SK-N-SH (cell line): ENCODE data around the gene CEP55. TPM values are rescaled to one million over a fixed set of nuclear protein-coding genes. Genes with fewer than 3 reads are reported as not detected.
A peak's percentile ranks its signal among the peaks of the same experiment; 100 is the strongest.

Source experiments
- CTCF ChIA-PET: fragments of 300-600, 350-600 bp; formaldehyde crosslinking; extraction: SDS; loops from one replicate; lab custom pipeline; 2021; lab: Yijun Ruan, JAX
- POLR2A ChIA-PET: fragments of 350-600 bp; sonication (Branson Sonifier 250); formaldehyde crosslinking; extraction: SDS; loops from one replicate; lab custom pipeline; 2020; ENCODE audit warnings: antibody characterized with exemption, inconsistent platforms; lab: Yijun Ruan, JAX
- DNase-seq: peaks from one replicate; pipeline ENCODE4 v3.0.0; 2012
- H2AFZ ChIP-seq: fragments of 200-600 bp; sonication (generic); 2 replicates; pipeline ENCODE4 v1.8.1; 2016; ENCODE audit warnings: antibody characterized with exemption, mild to moderate bottlenecking, low read depth
- H3F3A ChIP-seq: fragments of 200-600 bp; sonication (generic); replicated peaks from 2 replicates; pipeline ENCODE3; 2016; ENCODE audit warnings: antibody characterized with exemption, mild to moderate bottlenecking; ENCODE audit not compliant: insufficient read depth
- H3K27ac ChIP-seq, 2 experiments: fragments of 200-500 bp in 1 of 2; fragments of 200-600 bp in 1 of 2; sonication (Bioruptor generic) in 1 of 2; sonication (generic), shearing (Covaris generic) in 1 of 2; 2 replicates each; pipeline versions ENCODE4 v1.5.1 to v1.6.1; 2014 to 2016; ENCODE audit warnings: low read depth in 2 of 2, inconsistent platforms in 1 of 2, low read length in 1 of 2, mild to moderate bottlenecking in 1 of 2, mixed read lengths in 1 of 2
- H3K27me3 ChIP-seq: fragments of 200-600 bp; sonication (generic), shearing (Covaris generic); 2 replicates; pipeline ENCODE4 v1.6.1; 2016; ENCODE audit warnings: mixed run types; ENCODE audit not compliant: insufficient read depth
- H3K36me3 ChIP-seq, 2 experiments: fragments of 200-500 bp in 1 of 2; fragments of 200-600 bp in 1 of 2; sonication (Bioruptor generic) in 1 of 2; sonication (generic) in 1 of 2; replicated peaks in 1 of 2; 2 replicates each; pipeline versions ENCODE3 to v1.5.1; 2014 to 2016; ENCODE audit warnings: low read length in 1 of 2, mild to moderate bottlenecking in 1 of 2; ENCODE audit not compliant: insufficient read depth in 2 of 2, control insufficient read depth in 1 of 2
- H3K4me1 ChIP-seq, 2 experiments: fragments of 200-500 bp in 1 of 2; fragments of 200-600 bp in 1 of 2; sonication (Bioruptor generic) in 1 of 2; sonication (generic), shearing (Covaris generic) in 1 of 2; 2 replicates each; pipeline versions ENCODE4 v1.5.1 to v1.6.1; 2014 to 2016; ENCODE audit warnings: low read depth in 1 of 2, low read length in 1 of 2, mixed run types in 1 of 2; ENCODE audit not compliant: insufficient read depth in 2 of 2, control insufficient read depth in 1 of 2
- H3K4me2 ChIP-seq: fragments of 200-600 bp; sonication (generic), shearing (Covaris generic); 2 replicates; pipeline ENCODE4 v1.6.1; 2017; ENCODE audit warnings: mixed run types
- H3K4me3 ChIP-seq, 2 experiments: fragments of 200-500 bp in 1 of 2; fragments of 200-600 bp in 1 of 2; sonication (Bioruptor generic) in 1 of 2; sonication (generic), shearing (Covaris generic) in 1 of 2; 2 replicates each; pipeline versions ENCODE4 v1.5.1 to v1.8.1; 2014 to 2016; ENCODE audit warnings: low read depth in 2 of 2, inconsistent platforms in 1 of 2, low read length in 1 of 2, mild to moderate bottlenecking in 1 of 2, mixed read lengths in 1 of 2, moderate library complexity in 1 of 2
- H3K79me2 ChIP-seq: fragments of 200-600 bp; sonication (generic); 2 replicates; pipeline ENCODE4 v1.8.1; 2017; ENCODE audit warnings: mild to moderate bottlenecking; ENCODE audit not compliant: insufficient read depth
- H3K9ac ChIP-seq: fragments of 200-600 bp; sonication (generic); 2 replicates; pipeline ENCODE4 v1.6.1; 2017; ENCODE audit warnings: mixed run types
- H3K9me2 ChIP-seq: fragments of 200-600 bp; sonication (generic); 2 replicates; pipeline ENCODE4 v1.6.1; 2017; ENCODE audit warnings: mixed run types
- H3K9me3 ChIP-seq: fragments of 200-600 bp; sonication (generic); 2 replicates; pipeline ENCODE4 v1.6.1; 2017; ENCODE audit warnings: mixed run types, mild to moderate bottlenecking, moderate library complexity
- H4K20me1 ChIP-seq: fragments of 200-600 bp; sonication (generic); 2 replicates; pipeline ENCODE4 v1.6.1; 2017; ENCODE audit warnings: mild to moderate bottlenecking, mixed run types; ENCODE audit not compliant: insufficient read depth
- CHD2 ChIP-seq: fragments of 150-350 bp; IDR thresholded peaks from 2 replicates; pipeline ENCODE4 v1.6.1; 2018; ENCODE audit warnings: low read length; ENCODE audit not compliant: partially characterized antibody
- FOSL2 ChIP-seq: IDR thresholded peaks from 2 replicates; pipeline ENCODE4 v1.4.0; 2012; ENCODE audit warnings: low read depth, mild to moderate bottlenecking, moderate library complexity, borderline replicate concordance
- FOXM1 ChIP-seq: IDR thresholded peaks from 2 replicates; pipeline ENCODE4 v1.4.0; 2012; ENCODE audit warnings: low read depth, mild to moderate bottlenecking
- GATA2 ChIP-seq: sonication (generic); formaldehyde crosslinking; IDR thresholded peaks from 2 replicates; pipeline ENCODE4 v1.5.0; 2020; ENCODE audit warnings: mild to moderate bottlenecking, missing genetic modification reagents
- IRF3 ChIP-seq: fragments of 150-350 bp; IDR thresholded peaks from 2 replicates; pipeline ENCODE4 v1.6.1; 2016; ENCODE audit warnings: mild to moderate bottlenecking, low read depth, low read length
- JUND ChIP-seq: IDR thresholded peaks from 2 replicates; pipeline ENCODE4 v1.4.0; 2012
- MEF2A ChIP-seq: IDR thresholded peaks from 2 replicates; pipeline ENCODE4 v1.4.0; 2012; ENCODE audit warnings: low read depth, borderline replicate concordance
- MXI1 ChIP-seq: IDR thresholded peaks from 2 replicates; pipeline ENCODE4 v1.6.1; 2012; ENCODE audit warnings: mild to moderate bottlenecking, low read depth, low read length, improper control_type of control experiment
- NFIC ChIP-seq: IDR thresholded peaks from 2 replicates; pipeline ENCODE4 v1.4.0; 2012; ENCODE audit warnings: borderline replicate concordance
- NRF1 ChIP-seq: IDR thresholded peaks from 2 replicates; pipeline ENCODE4 v1.6.1; 2012; ENCODE audit warnings: low read depth, mild to moderate bottlenecking, low read length
- PBX3 ChIP-seq: IDR thresholded peaks from 2 replicates; pipeline ENCODE4; 2012
- RAD21 ChIP-seq: IDR thresholded peaks from 2 replicates; pipeline ENCODE4 v1.6.1; 2012; ENCODE audit warnings: mild to moderate bottlenecking, low read length
- REST ChIP-seq: IDR thresholded peaks from 2 replicates; pipeline ENCODE4 v1.6.1; 2012; ENCODE audit warnings: mild to moderate bottlenecking, low read depth, low read length, moderate library complexity
- RFX5 ChIP-seq: IDR thresholded peaks from 2 replicates; pipeline ENCODE4 v1.6.1; 2012; ENCODE audit warnings: mild to moderate bottlenecking, improper control_type of control experiment, low read length
- RXRA ChIP-seq: IDR thresholded peaks from 2 replicates; pipeline ENCODE4 v1.4.0; 2012; ENCODE audit warnings: low read depth, mild to moderate bottlenecking, borderline replicate concordance
- TCF12 ChIP-seq: IDR thresholded peaks from 2 replicates; pipeline ENCODE4 v1.4.0; 2012
- USF1 ChIP-seq: IDR thresholded peaks from 2 replicates; pipeline ENCODE4 v1.4.0; 2012; ENCODE audit warnings: low read depth, borderline replicate concordance
- WGBS: methylation state at CpG from one replicate; pipeline ENCODE4 v1.1.6; 2017; ENCODE audit warnings: low lambda C conversion rate; 5-methylcytosine and 5-hydroxymethylcytosine counted together
- polyA plus RNA-seq, 3 experiments: library from polyadenylated mRNA; depleted of rRNA; stranded (reverse); fragments of >200 nt; gene quantifications; 2 replicates each; pipeline ENCODE4 v1.2.3, GENCODE V29; 2012

CEP55 gene
- polyA plus RNA-seq, 1 of the 3 experiments (the other 2 are of a cell fraction): 9.8 TPM

GRCh38 chr10:93451244-93451947 is 45.0 kb upstream of the CEP55 start:
- peaks cover 1 to 2% of the 10 kb centered on the region in 2 experiments; a peak in 3 of 4 replicates for H3K4me1 ChIP-seq
- H3K36me3 ChIP-seq: peaks cover 6 to 60% of the 10 kb centered on the region in 2 experiments
- no peak overlapping the region for H2AFZ ChIP-seq
- no peak overlapping the region for H3K4me2 ChIP-seq
- CTCF ChIA-PET: no interaction called here
- no peaks in the 10 kb centered on the region for H4K20me1 ChIP-seq
- no peak for DNase-seq
- H3K79me2 ChIP-seq: peaks cover 82% of the 10 kb centered on the region
- POLR2A ChIA-PET: no interaction called here
- no peaks in the 10 kb centered on the region for H3K9me3 ChIP-seq
- WGBS: 83% methylated on average over 7 of the region's 7 CpGs
- H3K4me3 ChIP-seq: no peak overlapping the region
- H3K27me3 ChIP-seq: no peaks in the 10 kb centered on the region
- H3K9me2 ChIP-seq: no peaks in the 10 kb centered on the region
- no peak overlapping the region; a peak in 1 of 4 replicates for H3K27ac ChIP-seq
- TF ChIP-seq FOSL2: no peak
- TF ChIP-seq REST: no peak
- TF ChIP-seq RFX5: no peak
- no peak for TF ChIP-seq IRF3
- no peak for TF ChIP-seq PBX3
- H3K9ac ChIP-seq: no peak overlapping the region
- H3F3A ChIP-seq: peaks cover 24% of the 10 kb centered on the region

GRCh38 chr10:93452143-93452542 is 44.3 kb upstream of the CEP55 start:
- peaks cover 6 to 68% of the 10 kb centered on the region in 2 experiments for H3K36me3 ChIP-seq
- POLR2A ChIA-PET: no interaction called here
- peaks cover 89% of the 10 kb centered on the region for H3K79me2 ChIP-seq
- no peak for TF ChIP-seq MXI1
- no peak for TF ChIP-seq NFIC
- no peak for TF ChIP-seq JUND
- no peak for TF ChIP-seq USF1
- no peak for TF ChIP-seq NRF1
- no peak for TF ChIP-seq RAD21
- TF ChIP-seq CHD2: no peak
- no peak for TF ChIP-seq RXRA
- TF ChIP-seq GATA2 (CRISPR knock-in tag): no peak
- no peak for TF ChIP-seq IRF3
- no peak for TF ChIP-seq MEF2A
- no peak for TF ChIP-seq TCF12
- no peak for TF ChIP-seq PBX3
- no peak for TF ChIP-seq FOXM1

More at GRCh38 chr10:93452143-93452542, 44.3 kb upstream of the CEP55 start:
- Histone ChIP-seq H3K9ac (no peak overlapping the region), H2AFZ (no peak overlapping the region), H3F3A (peaks cover 24% of the 10 kb centered on the region), H3K4me2 (no peak overlapping the region), H3K27ac (peak overlapping the region in 1 of 2 experiments; percentile 1; a peak in 1 of 4 replicates), H3K9me2 (no peaks in the 10 kb centered on the region), H4K20me1 (no peaks in the 10 kb centered on the region), H3K27me3 (no peaks in the 10 kb centered on the region), H3K9me3 (no peaks in the 10 kb centered on the region), H3K4me1 (peaks cover 3 to 8% of the 10 kb centered on the region in 2 experiments; a peak in 2 of 4 replicates), H3K4me3 (no peak overlapping the region)
- no peak for DNase-seq
- CTCF ChIA-PET: no interaction called here
- WGBS: 72% methylated on average over 2 of the region's 2 CpGs
